NCI-H146 (cell line): ENCODE measurements around the gene PIGL.
"Not testable (repeated sequence)": the region's sequence is repeated elsewhere in the genome, so short reads cannot be mapped to it uniquely, and the experiment has no call there.

Experiments used
- DNase-seq: peaks from one replicate; lab custom pipeline; 2025; lab: John Stamatoyannopoulos, UW

Gene PIGL

GRCh38 chr17:16312061-16312460, 95.1 kb downstream of the PIGL start:
- not testable (repeated sequence) for DNase-seq

- DNase-seq = no peak
These were observed 96.4 kb downstream of the PIGL start for GRCh38 chr17:16313139-16314090.

GRCh38 chr17:16314189-16314588, 97.2 kb downstream of the PIGL start:
- no peak for DNase-seq

- DNase-seq = no peak
These were observed 97.8 kb downstream of the PIGL start for GRCh38 chr17:16314859-16315258.

GRCh38 chr17:16319969-16320368, 103.0 kb downstream of the PIGL start:
- no peak for DNase-seq

GRCh38 chr17:16322636-16323035, 105.6 kb downstream of the PIGL start:
- no peak for DNase-seq

- DNase-seq = no peak
These were observed 109.0 kb downstream of the PIGL start for GRCh38 chr17:16325964-16326363.

GRCh38 chr17:16327018-16327417, 110.0 kb downstream of the PIGL start:
- DNase-seq = no peak

GRCh38 chr17:16328997-16329396, 112.0 kb downstream of the PIGL start:
- no peak for DNase-seq

GRCh38 chr17:16329519-16330271, 112.7 kb downstream of the PIGL start:
- no peak for DNase-seq

GRCh38 chr17:16338391-16338790, 121.4 kb downstream of the PIGL start:
- DNase-seq = no peak

GRCh38 chr17:16339402-16339801, 122.4 kb downstream of the PIGL start:
- no peak for DNase-seq

- DNase-seq = no peak
These were observed 122.9 kb downstream of the PIGL start for GRCh38 chr17:16339959-16340358.

GRCh38 chr17:16342979-16343378, 126.0 kb downstream of the PIGL start:
- no peak for DNase-seq

- no peak for DNase-seq
These were observed 126.6 kb downstream of the PIGL start for GRCh38 chr17:16343569-16343968.

- DNase-seq = no peak
These were observed 128.6 kb downstream of the PIGL start for GRCh38 chr17:16345565-16345964.

- DNase-seq = no peak
These were observed 129.8 kb downstream of the PIGL start for GRCh38 chr17:16346721-16347271.

- no peak for DNase-seq
These were observed 131.6 kb downstream of the PIGL start for GRCh38 chr17:16348586-16348985.

GRCh38 chr17:16349431-16349830, 132.4 kb downstream of the PIGL start:
- no peak for DNase-seq

- no peak for DNase-seq
These were observed 134.8 kb downstream of the PIGL start for GRCh38 chr17:16351831-16352230.

- peak; percentile 94 for DNase-seq
These were observed 135.3 kb downstream of the PIGL start for GRCh38 chr17:16352303-16352666.

- DNase-seq = peak; percentile 81
These were observed 135.8 kb downstream of the PIGL start for GRCh38 chr17:16352667-16353316.
